Memory B cell (primary cell): ENCODE results near the gene BICD1.

Experiments
- ATAC-seq: fragments of 150-1000 bp; cut with Tn5 transposase; 2 replicates; pipeline ENCODE4 v1.10.0; 2021; ENCODE audit warnings: low read depth, mild to moderate bottlenecking, moderate library complexity
- DNase-seq, 2 donors: peaks; one replicate each; pipeline ENCODE4 v3.0.0; 2022; ENCODE audit warnings: low spot score in 2 of 2
- H3K27ac Mint-ChIP-seq: one replicate; pipeline ENCODE4 v1.8.0; 2022; ENCODE audit warnings: mild to moderate bottlenecking, moderate library complexity, mixed read lengths
- H3K27me3 Mint-ChIP-seq: one replicate; pipeline ENCODE4 v1.8.0; 2022; ENCODE audit warnings: mixed read lengths
- H3K36me3 Mint-ChIP-seq: one replicate; pipeline ENCODE4 v1.8.0; 2022; ENCODE audit warnings: mild to moderate bottlenecking, mixed read lengths
- H3K4me1 Mint-ChIP-seq: one replicate; pipeline ENCODE4 v1.8.0; 2022; ENCODE audit warnings: mixed read lengths
- H3K4me3 Mint-ChIP-seq: one replicate; pipeline ENCODE4 v1.8.0; 2022; ENCODE audit warnings: mild to moderate bottlenecking, moderate library complexity, mixed read lengths
- H3K9me3 Mint-ChIP-seq: one replicate; pipeline ENCODE4 v1.8.0; 2022; ENCODE audit warnings: mixed read lengths

BICD1 gene

GRCh38 chr12:32334371-32334777 is 227.7 kb downstream of the BICD1 start:
- Mint-ChIP-seq H3K27ac (no peak overlapping the region), H3K4me3 (no peak overlapping the region), H3K4me1 (peaks cover under 1% of the 10 kb centered on the region), H3K36me3 (peaks cover 23% of the 10 kb centered on the region), H3K9me3 (no peaks in the 10 kb centered on the region), H3K27me3 (no peaks in the 10 kb centered on the region)
- ATAC-seq (no peak), DNase-seq (no peak)

- H3K4me3 Mint-ChIP-seq: no peak overlapping the region
- peaks cover 2% of the 10 kb centered on the region for H3K4me1 Mint-ChIP-seq
- no peaks in the 10 kb centered on the region for H3K9me3 Mint-ChIP-seq
- H3K27ac Mint-ChIP-seq: no peak overlapping the region
- no peaks in the 10 kb centered on the region for H3K27me3 Mint-ChIP-seq
- peaks cover 31% of the 10 kb centered on the region for H3K36me3 Mint-ChIP-seq
- DNase-seq: no peak
- no peak for ATAC-seq
These were observed 229.6 kb downstream of the BICD1 start for GRCh38 chr12:32336261-32336660.

- Mint-ChIP-seq H3K36me3 (peaks cover 23% of the 10 kb centered on the region), H3K27me3 (no peaks in the 10 kb centered on the region), H3K9me3 (no peaks in the 10 kb centered on the region), H3K4me1 (peaks cover 2% of the 10 kb centered on the region), H3K27ac (no peak overlapping the region), H3K4me3 (no peak overlapping the region)
- no peak for ATAC-seq
- no peak for DNase-seq
These were observed 236.8 kb downstream of the BICD1 start for GRCh38 chr12:32343496-32343895.

GRCh38 chr12:32344047-32344446 is 237.4 kb downstream of the BICD1 start:
- no peak overlapping the region for H3K4me3 Mint-ChIP-seq
- no peaks in the 10 kb centered on the region for H3K27me3 Mint-ChIP-seq
- no peak overlapping the region for H3K27ac Mint-ChIP-seq
- peaks cover 2% of the 10 kb centered on the region for H3K4me1 Mint-ChIP-seq
- peaks cover 22% of the 10 kb centered on the region for H3K36me3 Mint-ChIP-seq
- H3K9me3 Mint-ChIP-seq: no peaks in the 10 kb centered on the region
- DNase-seq (no peak), ATAC-seq (no peak)

GRCh38 chr12:32353540-32353939 is 246.9 kb downstream of the BICD1 start:
- H3K4me3 Mint-ChIP-seq: no peak overlapping the region
- H3K36me3 Mint-ChIP-seq: peaks cover 13% of the 10 kb centered on the region

GRCh38 chr12:32357601-32358249 is 251.1 kb downstream of the BICD1 start:
- H3K4me3 Mint-ChIP-seq: no peak overlapping the region
- H3K27ac Mint-ChIP-seq: no peak overlapping the region
- DNase-seq (no peak), ATAC-seq (no peak)
- H3K9me3 Mint-ChIP-seq: no peaks in the 10 kb centered on the region
- peaks cover 10% of the 10 kb centered on the region for H3K36me3 Mint-ChIP-seq
- peaks cover 2% of the 10 kb centered on the region for H3K4me1 Mint-ChIP-seq
- H3K27me3 Mint-ChIP-seq: no peaks in the 10 kb centered on the region

More at GRCh38 chr12:32353540-32353939, 246.9 kb downstream of the BICD1 start:
- no peak overlapping the region for H3K27ac Mint-ChIP-seq
- H3K27me3 Mint-ChIP-seq: no peaks in the 10 kb centered on the region
- no peak for DNase-seq
- H3K9me3 Mint-ChIP-seq: no peaks in the 10 kb centered on the region
- no peaks in the 10 kb centered on the region for H3K4me1 Mint-ChIP-seq
- no peak for ATAC-seq

GRCh38 chr12:32360956-32361355 is 254.3 kb downstream of the BICD1 start:
- no peak overlapping the region for H3K4me3 Mint-ChIP-seq
- H3K36me3 Mint-ChIP-seq: peaks cover 8% of the 10 kb centered on the region

GRCh38 chr12:32362892-32363291 is 256.2 kb downstream of the BICD1 start:
- Mint-ChIP-seq H3K27me3 (no peaks in the 10 kb centered on the region), H3K9me3 (no peaks in the 10 kb centered on the region), H3K4me1 (peaks cover 2% of the 10 kb centered on the region), H3K36me3 (peaks cover 2% of the 10 kb centered on the region), H3K4me3 (no peak overlapping the region), H3K27ac (no peak overlapping the region)
- DNase-seq: no peak
- ATAC-seq: no peak

More at GRCh38 chr12:32360956-32361355, 254.3 kb downstream of the BICD1 start:
- Mint-ChIP-seq H3K4me1 (peaks cover 2% of the 10 kb centered on the region), H3K27ac (no peak overlapping the region), H3K27me3 (no peaks in the 10 kb centered on the region), H3K9me3 (no peaks in the 10 kb centered on the region)
- ATAC-seq (no peak), DNase-seq (no peak)

GRCh38 chr12:32365473-32366064 is 258.9 kb downstream of the BICD1 start:
- DNase-seq (peak; percentile 21 to 40), ATAC-seq (peak; percentile 38)
- Mint-ChIP-seq H3K4me1 (peaks cover 2% of the 10 kb centered on the region), H3K4me3 (no peak overlapping the region), H3K9me3 (no peaks in the 10 kb centered on the region), H3K27ac (no peak overlapping the region), H3K36me3 (peaks cover 2% of the 10 kb centered on the region), H3K27me3 (no peaks in the 10 kb centered on the region)

- H3K36me3 Mint-ChIP-seq: no peaks in the 10 kb centered on the region
- H3K27ac Mint-ChIP-seq: no peak overlapping the region
- H3K4me3 Mint-ChIP-seq: no peak overlapping the region
- no peak for DNase-seq
- H3K9me3 Mint-ChIP-seq: no peaks in the 10 kb centered on the region
- H3K4me1 Mint-ChIP-seq: no peaks in the 10 kb centered on the region
- no peaks in the 10 kb centered on the region for H3K27me3 Mint-ChIP-seq
- ATAC-seq: no peak
These were observed 260.1 kb downstream of the BICD1 start for GRCh38 chr12:32366714-32367113.

GRCh38 chr12:32367381-32367780 is 260.7 kb downstream of the BICD1 start:
- Mint-ChIP-seq H3K36me3 (no peaks in the 10 kb centered on the region), H3K4me1 (no peaks in the 10 kb centered on the region), H3K27me3 (no peaks in the 10 kb centered on the region), H3K27ac (no peak overlapping the region), H3K4me3 (no peak overlapping the region), H3K9me3 (no peaks in the 10 kb centered on the region)
- no peak for DNase-seq
- no peak for ATAC-seq

- no peaks in the 10 kb centered on the region for H3K27me3 Mint-ChIP-seq
- H3K4me3 Mint-ChIP-seq: no peak overlapping the region
- DNase-seq: no peak
- H3K36me3 Mint-ChIP-seq: no peaks in the 10 kb centered on the region
- no peak overlapping the region for H3K27ac Mint-ChIP-seq
- no peak for ATAC-seq
- no peaks in the 10 kb centered on the region for H3K9me3 Mint-ChIP-seq
- H3K4me1 Mint-ChIP-seq: no peaks in the 10 kb centered on the region
These were observed 262.6 kb downstream of the BICD1 start for GRCh38 chr12:32369202-32369601.

GRCh38 chr12:32377344-32378055 is 270.9 kb downstream of the BICD1 start:
- no peak overlapping the region for H3K27ac Mint-ChIP-seq
- no peak for DNase-seq
- no peak for ATAC-seq
- H3K4me3 Mint-ChIP-seq: no peak overlapping the region
- H3K27me3 Mint-ChIP-seq: no peaks in the 10 kb centered on the region
- peaks cover 3% of the 10 kb centered on the region for H3K36me3 Mint-ChIP-seq
- no peaks in the 10 kb centered on the region for H3K4me1 Mint-ChIP-seq
- H3K9me3 Mint-ChIP-seq: no peaks in the 10 kb centered on the region

- ATAC-seq (no peak), DNase-seq (no peak)
- H3K36me3 Mint-ChIP-seq: peaks cover 3% of the 10 kb centered on the region
- H3K27ac Mint-ChIP-seq: no peak overlapping the region
- no peaks in the 10 kb centered on the region for H3K4me1 Mint-ChIP-seq
- no peak overlapping the region for H3K4me3 Mint-ChIP-seq
- H3K9me3 Mint-ChIP-seq: no peaks in the 10 kb centered on the region
- H3K27me3 Mint-ChIP-seq: no peaks in the 10 kb centered on the region
These were observed 272.6 kb downstream of the BICD1 start for GRCh38 chr12:32379213-32379612.
